ENCODE data around the gene MPL.

MPL gene

DNA sequence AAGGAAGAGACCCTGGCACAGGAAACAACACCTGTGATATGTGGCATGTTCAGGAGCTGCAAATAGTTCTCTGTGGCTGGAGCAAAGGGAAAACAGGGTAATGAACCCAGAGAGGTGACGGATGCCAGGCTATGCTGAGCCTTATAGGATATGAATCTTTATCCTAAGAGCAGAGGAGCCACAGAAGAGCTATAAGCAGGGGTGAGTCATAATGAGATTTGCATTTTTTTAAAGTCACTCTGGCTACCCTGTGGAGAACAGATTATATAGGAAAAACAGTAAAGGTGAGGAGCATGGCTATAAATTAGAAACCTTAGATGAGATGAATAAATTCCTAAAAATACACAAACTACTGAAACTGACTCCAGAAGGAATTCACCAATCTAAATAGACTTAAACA is 12.8 kb upstream of the MPL start:
- no peak for DNase-seq
- H3K4me3 Mint-ChIP-seq: no peak overlapping the region
- no peak overlapping the region for H3K27ac Mint-ChIP-seq
- H3K9me3 Mint-ChIP-seq: peaks cover 46% of the 10 kb centered on the region
- peaks cover 10% of the 10 kb centered on the region for H3K4me1 Mint-ChIP-seq
- TF ChIP-seq, protein P1, sequence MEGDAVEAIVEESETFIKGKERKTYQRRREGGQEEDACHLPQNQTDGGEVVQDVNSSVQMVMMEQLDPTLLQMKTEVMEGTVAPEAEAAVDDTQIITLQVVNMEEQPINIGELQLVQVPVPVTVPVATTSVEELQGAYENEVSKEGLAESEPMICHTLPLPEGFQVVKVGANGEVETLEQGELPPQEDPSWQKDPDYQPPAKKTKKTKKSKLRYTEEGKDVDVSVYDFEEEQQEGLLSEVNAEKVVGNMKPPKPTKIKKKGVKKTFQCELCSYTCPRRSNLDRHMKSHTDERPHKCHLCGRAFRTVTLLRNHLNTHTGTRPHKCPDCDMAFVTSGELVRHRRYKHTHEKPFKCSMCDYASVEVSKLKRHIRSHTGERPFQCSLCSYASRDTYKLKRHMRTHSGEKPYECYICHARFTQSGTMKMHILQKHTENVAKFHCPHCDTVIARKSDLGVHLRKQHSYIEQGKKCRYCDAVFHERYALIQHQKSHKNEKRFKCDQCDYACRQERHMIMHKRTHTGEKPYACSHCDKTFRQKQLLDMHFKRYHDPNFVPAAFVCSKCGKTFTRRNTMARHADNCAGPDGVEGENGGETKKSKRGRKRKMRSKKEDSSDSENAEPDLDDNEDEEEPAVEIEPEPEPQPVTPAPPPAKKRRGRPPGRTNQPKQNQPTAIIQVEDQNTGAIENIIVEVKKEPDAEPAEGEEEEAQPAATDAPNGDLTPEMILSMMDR (IDR thresholded peaks at IDR 0.05): no peak
- peaks cover 8% of the 10 kb centered on the region for H3K27me3 Mint-ChIP-seq (ENCODE audit: low read depth, poor library complexity)
- peaks cover 8% of the 10 kb centered on the region for H3K36me3 Mint-ChIP-seq (ENCODE audit: low read depth)

DNA sequence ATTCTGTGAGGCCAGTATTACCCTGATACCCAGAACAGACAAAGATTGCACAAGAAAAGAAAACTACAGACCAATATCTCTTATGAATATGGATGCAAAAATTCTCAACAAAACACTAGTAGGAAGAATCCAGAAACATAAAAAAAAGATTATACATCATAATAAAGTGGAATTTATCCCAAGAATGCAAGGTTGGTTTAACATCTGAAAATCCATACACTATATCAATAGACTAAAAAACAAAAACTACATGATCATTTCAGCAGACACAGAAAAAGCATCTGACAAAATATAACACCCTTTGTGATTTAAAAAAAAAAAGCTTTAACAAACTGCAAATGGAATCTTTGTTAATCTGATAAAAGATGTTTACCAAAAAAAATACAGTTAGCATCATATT is 12.2 kb upstream of the MPL start:
- TF ChIP-seq, protein P1 (IDR thresholded peaks at IDR 0.05): no peak
- no peak for DNase-seq
- H3K27ac Mint-ChIP-seq: no peak overlapping the region
- no peak overlapping the region for H3K4me3 Mint-ChIP-seq
- H3K9me3 Mint-ChIP-seq: peaks cover 46% of the 10 kb centered on the region
- peaks cover 12% of the 10 kb centered on the region for H3K4me1 Mint-ChIP-seq
- peaks cover 5% of the 10 kb centered on the region for H3K27me3 Mint-ChIP-seq (ENCODE audit: low read depth, poor library complexity)
- H3K36me3 Mint-ChIP-seq (ENCODE audit: low read depth): peaks cover 8% of the 10 kb centered on the region

DNA sequence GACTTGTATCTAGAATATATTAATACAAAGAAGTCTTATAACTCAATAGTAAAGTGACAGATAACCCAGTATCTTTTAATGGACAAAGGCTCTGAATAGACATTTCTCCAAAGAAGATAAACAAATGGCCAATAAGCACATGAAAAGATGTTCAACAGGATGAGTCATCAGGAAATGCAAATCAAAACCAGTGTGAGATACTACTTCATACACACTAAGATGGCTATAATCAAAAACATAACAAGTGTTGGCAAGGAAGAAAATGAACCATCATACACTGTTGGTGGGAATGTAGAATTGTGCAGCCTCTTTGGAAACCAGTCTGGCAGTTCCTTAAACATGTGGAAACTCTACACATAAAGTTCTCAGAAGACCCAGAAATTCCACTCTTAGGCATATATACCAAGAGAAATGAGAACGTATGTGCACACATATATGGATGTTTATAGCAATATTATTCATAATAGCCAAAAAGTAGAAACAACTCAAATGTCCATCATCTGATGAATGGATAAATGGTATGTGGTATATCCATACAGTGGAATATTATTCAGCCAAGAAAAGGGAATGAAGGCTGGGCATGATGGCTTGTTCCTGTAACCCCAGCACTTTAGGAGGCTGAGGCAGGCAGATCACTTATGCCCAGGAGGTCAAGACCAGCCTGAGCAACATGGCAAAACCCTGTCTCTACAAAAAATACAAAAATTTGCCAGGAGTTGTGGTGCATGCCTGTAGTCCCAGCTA is 9.9 kb upstream of the MPL start:
- Mint-ChIP-seq H3K27ac (no peak overlapping the region), H3K9me3 (peaks cover 46% of the 10 kb centered on the region), H3K4me1 (peaks cover 10% of the 10 kb centered on the region), H3K27me3 (ENCODE audit: low read depth, poor library complexity) (peaks cover 3% of the 10 kb centered on the region), H3K36me3 (ENCODE audit: low read depth) (peaks cover 8% of the 10 kb centered on the region), H3K4me3 (no peak overlapping the region)
- DNase-seq: no peak
- TF ChIP-seq, protein P1 (IDR thresholded peaks at IDR 0.05): no peak

DNA sequence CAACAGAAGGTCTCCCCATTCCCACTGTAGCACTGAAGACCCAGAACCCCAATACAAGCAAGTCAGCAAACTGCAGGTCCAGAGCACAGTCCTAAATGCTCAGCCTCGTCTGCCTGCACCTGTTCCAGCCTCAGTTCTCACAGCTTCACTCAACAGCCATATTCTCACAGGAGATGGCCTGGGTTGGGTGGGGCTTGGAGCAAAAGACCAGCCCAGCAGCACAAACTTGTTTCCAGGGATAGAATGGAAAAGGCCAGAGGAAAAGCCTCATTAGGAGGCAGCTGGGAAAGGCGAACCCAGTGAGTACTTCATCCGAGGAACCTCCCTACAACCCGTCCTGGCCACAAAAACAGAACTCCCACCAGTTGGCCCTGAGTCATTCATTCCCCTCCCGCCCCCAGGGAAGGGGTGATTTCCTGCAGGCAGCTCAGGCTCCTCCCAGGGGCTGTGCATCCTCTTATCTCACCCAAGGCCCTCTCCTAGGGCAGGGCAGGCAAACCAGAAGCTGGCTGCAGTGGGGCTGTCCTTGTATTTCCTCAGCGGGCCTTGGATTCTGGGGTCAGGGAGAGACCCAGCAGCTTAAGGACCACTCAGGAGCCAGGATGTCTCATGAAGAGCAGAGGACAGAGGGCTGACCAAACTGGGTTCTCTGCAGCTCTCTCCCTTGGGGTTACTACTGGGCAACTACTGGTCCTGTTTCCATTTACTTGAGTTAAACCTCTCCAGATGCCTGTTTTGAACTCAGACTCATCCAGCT is 7.4 kb upstream of the MPL start:
- TF ChIP-seq, protein P1 (IDR thresholded peaks at IDR 0.05): no peak
- Mint-ChIP-seq H3K9me3 (peaks cover 35% of the 10 kb centered on the region), H3K36me3 (ENCODE audit: low read depth) (peaks cover under 1% of the 10 kb centered on the region), H3K4me3 (no peak overlapping the region), H3K27ac (peak overlapping the region; percentile 69), H3K4me1 (peaks cover 10% of the 10 kb centered on the region), H3K27me3 (ENCODE audit: low read depth, poor library complexity) (peaks cover 4% of the 10 kb centered on the region)
- DNase-seq: no peak

DNA sequence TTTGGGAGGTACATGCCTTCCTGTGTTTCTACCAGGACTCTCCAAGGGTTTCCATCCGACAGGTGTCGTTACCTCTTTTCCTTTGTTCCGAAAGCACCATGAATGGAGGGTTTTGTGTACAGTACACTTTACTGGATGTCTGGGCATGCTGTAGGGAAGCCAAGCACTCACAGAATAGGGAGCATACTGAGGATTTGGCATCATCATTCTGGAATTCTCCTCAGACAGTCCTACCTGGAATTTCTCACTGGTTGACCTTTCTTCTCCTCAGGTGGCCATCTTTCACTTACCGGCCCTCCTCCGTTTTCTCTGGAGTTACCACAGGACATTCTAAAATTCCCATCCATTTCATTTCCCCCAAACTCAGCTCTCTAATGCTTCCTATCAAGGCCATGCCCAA is 5.9 kb upstream of the MPL start:
- Mint-ChIP-seq H3K4me3 (no peak overlapping the region), H3K27ac (peak overlapping the region; percentile 64), H3K4me1 (peaks cover 14% of the 10 kb centered on the region), H3K27me3 (ENCODE audit: low read depth, poor library complexity) (peaks cover 7% of the 10 kb centered on the region), H3K36me3 (ENCODE audit: low read depth) (no peaks in the 10 kb centered on the region), H3K9me3 (peaks cover 24% of the 10 kb centered on the region)
- DNase-seq: no peak
- TF ChIP-seq, protein P1 (IDR thresholded peaks at IDR 0.05): no peak

All from nephron progenitor cell (in vitro differentiated cells).